ENCODE results near the gene STXBP6.

STXBP6 gene

GRCh38 chr14:24859559-24859958 is 190.4 kb downstream of the STXBP6 start:
- ATAC-seq, result no peak
- TF ChIP-seq ZFP30 (CRISPR knock-in tag; IDR thresholded peaks at IDR 0.05) (no peak), TSHZ2 (CRISPR knock-in tag; IDR thresholded peaks at IDR 0.05) (no peak), ZNF565 (CRISPR knock-in tag; conservative IDR thresholded peaks at IDR 0.05; ENCODE audit: low read depth) (no peak), BACH2 (CRISPR knock-in tag; IDR thresholded peaks at IDR 0.05; ENCODE audit: borderline replicate concordance) (no peak), ISL1 (CRISPR knock-in tag; IDR thresholded peaks at IDR 0.05) (no peak), ZNF8 (CRISPR knock-in tag; IDR thresholded peaks at IDR 0.05) (no peak), POU6F1 (CRISPR knock-in tag; IDR thresholded peaks at IDR 0.05; ENCODE audit: borderline replicate concordance, low read depth) (no peak), SNAI2 (CRISPR knock-in tag; IDR thresholded peaks at IDR 0.05) (no peak), TCF4 (CRISPR knock-in tag; IDR thresholded peaks at IDR 0.05; ENCODE audit: borderline replicate concordance) (no peak), OSR1 (CRISPR knock-in tag; IDR thresholded peaks at IDR 0.05) (no peak), ZNF70 (CRISPR knock-in tag; IDR thresholded peaks at IDR 0.05) (no peak), ARNTL (CRISPR knock-in tag; IDR thresholded peaks at IDR 0.05; ENCODE audit: borderline replicate concordance, low read depth) (no peak)
- TF ChIP-seq, protein P1, sequence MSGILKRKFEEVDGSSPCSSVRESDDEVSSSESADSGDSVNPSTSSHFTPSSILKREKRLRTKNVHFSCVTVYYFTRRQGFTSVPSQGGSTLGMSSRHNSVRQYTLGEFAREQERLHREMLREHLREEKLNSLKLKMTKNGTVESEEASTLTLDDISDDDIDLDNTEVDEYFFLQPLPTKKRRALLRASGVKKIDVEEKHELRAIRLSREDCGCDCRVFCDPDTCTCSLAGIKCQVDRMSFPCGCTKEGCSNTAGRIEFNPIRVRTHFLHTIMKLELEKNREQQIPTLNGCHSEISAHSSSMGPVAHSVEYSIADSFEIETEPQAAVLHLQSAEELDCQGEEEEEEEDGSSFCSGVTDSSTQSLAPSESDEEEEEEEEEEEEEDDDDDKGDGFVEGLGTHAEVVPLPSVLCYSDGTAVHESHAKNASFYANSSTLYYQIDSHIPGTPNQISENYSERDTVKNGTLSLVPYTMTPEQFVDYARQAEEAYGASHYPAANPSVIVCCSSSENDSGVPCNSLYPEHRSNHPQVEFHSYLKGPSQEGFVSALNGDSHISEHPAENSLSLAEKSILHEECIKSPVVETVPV (CRISPR knock-in tag; IDR thresholded peaks at IDR 0.05), result no peak
- TF ChIP-seq, protein P2, sequence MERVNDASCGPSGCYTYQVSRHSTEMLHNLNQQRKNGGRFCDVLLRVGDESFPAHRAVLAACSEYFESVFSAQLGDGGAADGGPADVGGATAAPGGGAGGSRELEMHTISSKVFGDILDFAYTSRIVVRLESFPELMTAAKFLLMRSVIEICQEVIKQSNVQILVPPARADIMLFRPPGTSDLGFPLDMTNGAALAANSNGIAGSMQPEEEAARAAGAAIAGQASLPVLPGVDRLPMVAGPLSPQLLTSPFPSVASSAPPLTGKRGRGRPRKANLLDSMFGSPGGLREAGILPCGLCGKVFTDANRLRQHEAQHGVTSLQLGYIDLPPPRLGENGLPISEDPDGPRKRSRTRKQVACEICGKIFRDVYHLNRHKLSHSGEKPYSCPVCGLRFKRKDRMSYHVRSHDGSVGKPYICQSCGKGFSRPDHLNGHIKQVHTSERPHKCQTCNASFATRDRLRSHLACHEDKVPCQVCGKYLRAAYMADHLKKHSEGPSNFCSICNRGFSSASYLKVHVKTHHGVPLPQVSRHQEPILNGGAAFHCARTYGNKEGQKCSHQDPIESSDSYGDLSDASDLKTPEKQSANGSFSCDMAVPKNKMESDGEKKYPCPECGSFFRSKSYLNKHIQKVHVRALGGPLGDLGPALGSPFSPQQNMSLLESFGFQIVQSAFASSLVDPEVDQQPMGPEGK (CRISPR knock-in tag; IDR thresholded peaks at IDR 0.05; ENCODE audit: borderline replicate concordance), result no peak

DNA sequence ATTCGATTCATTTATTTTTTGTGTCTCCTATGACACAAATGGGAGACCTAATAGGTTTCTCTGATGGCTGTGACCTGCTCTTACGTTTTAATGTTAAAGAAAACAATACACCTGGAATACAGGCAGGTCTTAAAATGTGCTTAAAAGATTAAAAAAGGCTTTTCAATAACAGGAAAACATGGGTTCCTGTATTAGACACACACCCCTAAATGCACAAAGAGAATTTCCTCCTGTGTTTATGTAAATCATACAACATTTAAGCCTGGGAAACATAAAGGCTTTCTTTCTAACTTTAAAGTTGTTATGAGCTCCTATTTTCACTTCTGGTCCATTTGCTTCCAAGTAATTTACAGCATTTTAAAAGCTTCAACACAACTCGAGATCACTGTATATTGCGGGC is 191.3 kb downstream of the STXBP6 start:
- ATAC-seq, result no peak
- no peak for TF ChIP-seq TCF4 (CRISPR knock-in tag; IDR thresholded peaks at IDR 0.05; ENCODE audit: borderline replicate concordance)
- no peak for TF ChIP-seq ARNTL (CRISPR knock-in tag; IDR thresholded peaks at IDR 0.05; ENCODE audit: borderline replicate concordance, low read depth)
- TF ChIP-seq, protein P2 (CRISPR knock-in tag; IDR thresholded peaks at IDR 0.05; ENCODE audit: borderline replicate concordance), result no peak
- TF ChIP-seq, protein P1 (CRISPR knock-in tag; IDR thresholded peaks at IDR 0.05), result no peak
- no peak for TF ChIP-seq POU6F1 (CRISPR knock-in tag; IDR thresholded peaks at IDR 0.05; ENCODE audit: borderline replicate concordance, low read depth)

DNA sequence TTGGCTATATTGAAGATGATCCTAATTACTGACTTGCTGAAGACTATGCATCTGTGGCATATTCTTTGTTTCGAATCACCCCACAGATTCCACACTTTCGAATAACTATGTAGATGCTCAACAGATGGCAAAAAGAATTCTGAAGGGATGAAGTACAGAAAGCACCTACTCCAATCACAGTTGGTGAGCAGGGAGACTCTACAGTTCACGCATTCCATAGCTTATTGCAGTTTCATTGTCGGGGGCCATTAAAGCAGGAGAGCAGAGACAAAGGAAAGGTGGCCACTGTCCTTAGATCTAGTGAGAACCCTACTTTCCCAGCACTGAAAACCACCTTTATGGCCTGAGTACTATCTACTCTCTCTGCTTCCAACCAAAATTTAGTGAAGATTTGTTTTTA is 191.9 kb downstream of the STXBP6 start:
- no peak for ATAC-seq

More for the DNA sequence above, 191.9 kb downstream of the STXBP6 start:
- TF ChIP-seq TCF4 (CRISPR knock-in tag; IDR thresholded peaks at IDR 0.05; ENCODE audit: borderline replicate concordance), result no peak
- no peak for TF ChIP-seq PPARA (CRISPR knock-in tag; IDR thresholded peaks at IDR 0.05; ENCODE audit: borderline replicate concordance)
- TF ChIP-seq ZNF8 (CRISPR knock-in tag; IDR thresholded peaks at IDR 0.05), result no peak
- TF ChIP-seq GLIS3 (CRISPR knock-in tag; IDR thresholded peaks at IDR 0.05), result no peak
- no peak for TF ChIP-seq ISL1 (CRISPR knock-in tag; IDR thresholded peaks at IDR 0.05)
- no peak for TF ChIP-seq ZFP30 (CRISPR knock-in tag; IDR thresholded peaks at IDR 0.05)
